NAMALWA (cell line): ENCODE results near the gene AMBP.
A peak's percentile ranks its signal among the peaks of the same experiment; 100 is the strongest.

Experiments used
- DNase-seq: peaks from one replicate; pipeline ENCODE4 v3.0.0-alpha.2; 2015; ENCODE audit warnings: low spot score

The AMBP gene

GRCh38 chr9:114112778-114113584 lies 34.9 kb upstream of the AMBP start:
- DNase-seq: no peak

GRCh38 chr9:114112325-114112724 lies 34.2 kb upstream of the AMBP start:
- DNase-seq: no peak

- no peak for DNase-seq
These were observed 32.1 kb upstream of the AMBP start for GRCh38 chr9:114110180-114110579.

GRCh38 chr9:114109124-114109523 lies 31.0 kb upstream of the AMBP start:
- no peak for DNase-seq

- peak; percentile 58 for DNase-seq
These were observed 30.1 kb upstream of the AMBP start for GRCh38 chr9:114108016-114108833.

GRCh38 chr9:114107286-114108001 lies 29.3 kb upstream of the AMBP start:
- DNase-seq: no peak

GRCh38 chr9:114105236-114105635 lies 27.1 kb upstream of the AMBP start:
- no peak for DNase-seq

- DNase-seq: no peak
These were observed 24.4 kb upstream of the AMBP start for GRCh38 chr9:114102484-114102883.

- DNase-seq: no peak
These were observed 22.4 kb upstream of the AMBP start for GRCh38 chr9:114100536-114100935.

GRCh38 chr9:114099669-114100270 lies 21.7 kb upstream of the AMBP start:
- DNase-seq: no peak

- DNase-seq: no peak
These were observed 21.0 kb upstream of the AMBP start, which contains the start of gene KIF12 for GRCh38 chr9:114098936-114099668. Gene KIF12 (minus strand): TSS chr9:114099292. CDS start chr9:114099276, 16 bp downstream.

- DNase-seq: no peak
These were observed 20.2 kb upstream of the AMBP start for GRCh38 chr9:114098021-114098935.

GRCh38 chr9:114097613-114098020 lies 19.5 kb upstream of the AMBP start:
- DNase-seq: no peak

GRCh38 chr9:114096866-114097612 lies 18.9 kb upstream of the AMBP start:
- no peak for DNase-seq

GRCh38 chr9:114096041-114096511 lies 18.0 kb upstream of the AMBP start:
- peak; percentile 27 for DNase-seq

- DNase-seq: no peak
These were observed 16.9 kb upstream of the AMBP start for GRCh38 chr9:114094971-114095370.

- no peak for DNase-seq
These were observed 15.8 kb upstream of the AMBP start for GRCh38 chr9:114093761-114094505.

GRCh38 chr9:114093031-114093471 lies 15.0 kb upstream of the AMBP start:
- no peak for DNase-seq

GRCh38 chr9:114092336-114092735 lies 14.2 kb upstream of the AMBP start:
- DNase-seq: no peak
